ENCODE data around the gene PTPN3.
A peak's percentile ranks its signal among the peaks of the same experiment; 100 is the strongest.
"Not testable (repeated sequence)": the region's sequence is repeated elsewhere in the genome, so short reads cannot be mapped to it uniquely, and the experiment has no call there.

Gene PTPN3

GRCh38 chr9:109346904-109347303, 151.2 kb downstream of the PTPN3 start:
- DNase-seq (ENCODE audit: low read depth), result no peak

GRCh38 chr9:109344866-109345265, 153.2 kb downstream of the PTPN3 start:
- DNase-seq (ENCODE audit: low read depth), result no peak

GRCh38 chr9:109342878-109343277, 155.2 kb downstream of the PTPN3 start:
- no peak for DNase-seq (ENCODE audit: low read depth)

- DNase-seq (ENCODE audit: low read depth), result no peak
Observed at GRCh38 chr9:109341561-109341960, 156.5 kb downstream of the PTPN3 start.

- DNase-seq (ENCODE audit: low read depth), result not testable (repeated sequence)
Observed at GRCh38 chr9:109340979-109341378, 157.1 kb downstream of the PTPN3 start.

GRCh38 chr9:109336409-109336808, 161.7 kb downstream of the PTPN3 start:
- DNase-seq (ENCODE audit: low read depth), result no peak

- no peak for DNase-seq (ENCODE audit: low read depth)
Observed at GRCh38 chr9:109335929-109336328, 162.2 kb downstream of the PTPN3 start.

- DNase-seq (ENCODE audit: low read depth), result no peak
Observed at GRCh38 chr9:109335121-109335520, 163.0 kb downstream of the PTPN3 start.

GRCh38 chr9:109331353-109331752, 166.8 kb downstream of the PTPN3 start:
- peak; percentile 61 for DNase-seq (ENCODE audit: low read depth)

- no peak for DNase-seq (ENCODE audit: low read depth)
Observed at GRCh38 chr9:109329638-109330258, 168.4 kb downstream of the PTPN3 start.

- DNase-seq (ENCODE audit: low read depth), result peak; percentile 34
Observed at GRCh38 chr9:109328978-109329637, 169.0 kb downstream of the PTPN3 start.
